HL-60/S4 treated with retinoic acid at 250 ng/mL for 4 days and 3 days (cell line): ENCODE data around the gene TXNL4B.
"Not testable (repeated sequence)": the region's sequence is repeated elsewhere in the genome, so short reads cannot be mapped to it uniquely, and the experiment has no call there.

Source experiments
- in situ Hi-C: fragments of 300-500 bp; cut with MboI; formaldehyde crosslinking; loops from 2 replicates; pipeline ENCODE4 v1.7.0; 2022; ENCODE audit warnings: low sequenced_read_pairs

The TXNL4B gene

GRCh38 chr16:72076991-72077706 is 16.3 kb downstream of the TXNL4B start:
- in situ Hi-C loops, result not testable (repeated sequence)

- in situ Hi-C loops, result not testable (repeated sequence)
These were observed 18.4 kb downstream of the TXNL4B start for GRCh38 chr16:72075067-72075466.

- in situ Hi-C loops, result no loop called here
These were observed 19.7 kb downstream of the TXNL4B start for GRCh38 chr16:72073560-72074230.

GRCh38 chr16:72072514-72073342 is 20.7 kb downstream of the TXNL4B start:
- in situ Hi-C loops, result no loop called here

- in situ Hi-C loops, result no loop called here
These were observed 24.5 kb downstream of the TXNL4B start for GRCh38 chr16:72068930-72069329.

GRCh38 chr16:72066747-72067146 is 26.7 kb downstream of the TXNL4B start:
- in situ Hi-C loops, result no loop called here

GRCh38 chr16:72064361-72064894 is 29.0 kb downstream of the TXNL4B start:
- in situ Hi-C loops, result no loop called here

GRCh38 chr16:72061564-72061963 is 31.9 kb downstream of the TXNL4B start:
- in situ Hi-C loops, result no loop called here

GRCh38 chr16:72060405-72060804 is 33.0 kb downstream of the TXNL4B start:
- in situ Hi-C loops, result no loop called here

GRCh38 chr16:72059060-72059459 is 34.4 kb downstream of the TXNL4B start:
- in situ Hi-C loops, result not testable (repeated sequence)

GRCh38 chr16:72057313-72057712 is 36.1 kb downstream of the TXNL4B start:
- in situ Hi-C loops, result not testable (repeated sequence)

- in situ Hi-C loops, result no loop called here
These were observed 37.5 kb downstream of the TXNL4B start for GRCh38 chr16:72055911-72056310.

GRCh38 chr16:72054254-72054847 is 39.1 kb downstream of the TXNL4B start, which contains the start of gene HP:
TSS of gene HP (plus strand) at chr16:72054505. CDS start at chr16:72054653, 148 bp downstream.
- in situ Hi-C loops, result not testable (repeated sequence)

- in situ Hi-C loops, result no loop called here
These were observed 41.6 kb downstream of the TXNL4B start for GRCh38 chr16:72051818-72052217.

GRCh38 chr16:72050769-72051464 is 42.5 kb downstream of the TXNL4B start:
- in situ Hi-C loops, result no loop called here

- in situ Hi-C loops, result no loop called here
These were observed 44.3 kb downstream of the TXNL4B start for GRCh38 chr16:72049110-72049509.

GRCh38 chr16:72044825-72045359 is 48.5 kb downstream of the TXNL4B start:
- in situ Hi-C loops, result no loop called here

- in situ Hi-C loops, result no loop called here
These were observed 49.1 kb downstream of the TXNL4B start for GRCh38 chr16:72044296-72044695.

- in situ Hi-C loops, result no loop called here
These were observed 49.9 kb downstream of the TXNL4B start for GRCh38 chr16:72043539-72043938.

GRCh38 chr16:72043058-72043457 is 50.4 kb downstream of the TXNL4B start:
- in situ Hi-C loops, result no loop called here
